Activated CD4-positive, alpha-beta T cell treated with anti-CD3 and anti-CD28 coated beads, Interleukin-2, amount 50 U/mL, for 24 hours (primary cell): ENCODE measurements around the gene RELL2.
A peak's percentile ranks its signal among the peaks of the same experiment; 100 is the strongest.

Experiments
- DNase-seq, 2 donors: peaks; one replicate each; pipeline ENCODE4 v3.0.0-alpha.2; 2020; ENCODE audit warnings: low read depth in 1 of 2, low spot score in 1 of 2

The RELL2 gene

GRCh38 chr5:141618804-141619554 is 17.8 kb upstream of the RELL2 start, which contains the start of gene DIAPH1:
Gene DIAPH1, minus strand, starts transcription at chr5:141619000. Its CDS starts 86 bp downstream, at chr5:141618914.
- peak; percentile 97 to 99 for DNase-seq

GRCh38 chr5:141623186-141623585 is 13.6 kb upstream of the RELL2 start:
- DNase-seq, result peak in 1 of 2 donors; percentile 19

- DNase-seq, result no peak
Measured at GRCh38 chr5:141623611-141624010, 13.2 kb upstream of the RELL2 start.

GRCh38 chr5:141628175-141628788 is 8.5 kb upstream of the RELL2 start:
- no peak for DNase-seq

- no peak for DNase-seq
Measured at GRCh38 chr5:141630570-141631140, 6.1 kb upstream of the RELL2 start.

- no peak for DNase-seq
Measured at GRCh38 chr5:141632650-141633049, 4.1 kb upstream of the RELL2 start.

GRCh38 chr5:141633871-141634561 is 2.8 kb upstream of the RELL2 start:
- DNase-seq, result no peak

GRCh38 chr5:141634720-141635119 is 2.1 kb upstream of the RELL2 start:
- DNase-seq, result no peak

- no peak for DNase-seq
Measured at GRCh38 chr5:141635646-141636045, 1.2 kb upstream of the RELL2 start.

GRCh38 chr5:141636106-141636412 is 738 bp upstream of the RELL2 start:
- no peak for DNase-seq

- DNase-seq, result peak; percentile 33 to 35
Measured at GRCh38 chr5:141637123-141637766, 448 bp downstream of the RELL2 start.

GRCh38 chr5:141637767-141638419 is 1.1 kb downstream of the RELL2 start:
- DNase-seq, result peak; percentile 20 to 29

GRCh38 chr5:141638771-141639170 is 2.0 kb downstream of the RELL2 start:
- DNase-seq, result no peak

- DNase-seq, result no peak
Measured at GRCh38 chr5:141639357-141640050, 2.7 kb downstream of the RELL2 start.

- no peak for DNase-seq
Measured at GRCh38 chr5:141640051-141640415, 3.2 kb downstream of the RELL2 start.

- no peak for DNase-seq
Measured at GRCh38 chr5:141640698-141641097, 3.9 kb downstream of the RELL2 start.

GRCh38 chr5:141641634-141642267 is 5.0 kb downstream of the RELL2 start:
- DNase-seq, result peak in 1 of 2 donors; percentile 26

- DNase-seq, result no peak
Measured at GRCh38 chr5:141646026-141646425, 9.2 kb downstream of the RELL2 start.

GRCh38 chr5:141647242-141647641 is 10.4 kb downstream of the RELL2 start:
- DNase-seq, result no peak

- no peak for DNase-seq
Measured at GRCh38 chr5:141647851-141648250, 11.1 kb downstream of the RELL2 start.
